HCT116 (cell line): Measurements from ENCODE around the gene SNX8.

Experiments
- EZH2 ChIP-seq: fragments of 200-600 bp; sonication (generic); IDR thresholded peaks from 2 replicates; pipeline ENCODE4 v1.6.1; 2017; ENCODE audit warnings: antibody characterized with exemption, mixed run types
- POLR2A ChIP-seq: IDR thresholded peaks from 2 replicates; pipeline ENCODE4 v1.7.0; 2011; ENCODE audit warnings: borderline replicate concordance; ENCODE audit not compliant: insufficient read depth, insufficient read length; ENCODE audit errors: extremely low read depth
- SP1 ChIP-seq: IDR thresholded peaks from 2 replicates; pipeline ENCODE4 v1.6.1; 2012; ENCODE audit warnings: low read depth
- TF ChIP-seq, protein P1 (sequence below), 3 experiments: fragments of 200-600 bp in 1 of 3; sonication (generic) in 1 of 3; IDR thresholded peaks in 2 of 3; conservative IDR thresholded peaks in 1 of 3; 2 replicates each; pipeline ENCODE4 v1.5.1; 2012 to 2017; ENCODE audit warnings: low read depth in 2 of 3, low read length in 2 of 3, antibody characterized with exemption in 1 of 3, borderline replicate concordance in 1 of 3, control low read depth in 1 of 3, mild to moderate bottlenecking in 1 of 3, mixed read lengths in 1 of 3, mixed run types in 1 of 3, moderate library complexity in 1 of 3; ENCODE audit not compliant: insufficient read depth in 1 of 3

DNA sequence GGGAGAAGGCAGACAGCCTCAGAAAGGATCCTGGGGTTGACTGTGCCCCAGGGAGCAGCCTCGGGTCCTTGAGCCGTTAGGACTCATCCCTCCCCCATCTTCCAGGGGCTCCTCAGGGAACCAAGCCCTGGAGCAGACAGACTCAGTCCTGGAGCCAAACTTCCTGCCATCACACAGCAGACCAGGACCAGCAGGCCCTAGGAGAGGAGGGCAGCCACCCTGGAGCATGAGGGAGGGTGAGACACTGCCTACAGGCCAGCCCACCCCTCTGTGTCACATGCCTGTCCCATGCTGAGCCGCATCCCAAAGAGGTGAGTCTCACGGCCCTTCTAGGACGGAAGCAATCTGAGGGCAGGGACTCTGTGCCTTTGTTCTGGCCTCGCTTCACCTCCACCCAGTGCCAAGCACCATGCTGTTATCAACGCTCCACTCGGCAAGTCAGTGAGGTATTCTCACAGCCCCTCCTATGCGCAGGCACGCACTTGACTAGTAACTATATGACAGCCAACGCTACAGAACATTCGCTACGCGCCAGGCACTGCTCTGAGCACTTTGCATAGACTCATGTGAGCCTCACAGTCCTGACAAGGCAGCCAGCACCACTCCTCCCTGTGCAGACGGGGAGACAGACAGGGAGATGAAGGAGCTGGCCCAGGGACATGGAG, 100.6 kb downstream of the SNX8 start:
- TF ChIP-seq, protein P1, sequence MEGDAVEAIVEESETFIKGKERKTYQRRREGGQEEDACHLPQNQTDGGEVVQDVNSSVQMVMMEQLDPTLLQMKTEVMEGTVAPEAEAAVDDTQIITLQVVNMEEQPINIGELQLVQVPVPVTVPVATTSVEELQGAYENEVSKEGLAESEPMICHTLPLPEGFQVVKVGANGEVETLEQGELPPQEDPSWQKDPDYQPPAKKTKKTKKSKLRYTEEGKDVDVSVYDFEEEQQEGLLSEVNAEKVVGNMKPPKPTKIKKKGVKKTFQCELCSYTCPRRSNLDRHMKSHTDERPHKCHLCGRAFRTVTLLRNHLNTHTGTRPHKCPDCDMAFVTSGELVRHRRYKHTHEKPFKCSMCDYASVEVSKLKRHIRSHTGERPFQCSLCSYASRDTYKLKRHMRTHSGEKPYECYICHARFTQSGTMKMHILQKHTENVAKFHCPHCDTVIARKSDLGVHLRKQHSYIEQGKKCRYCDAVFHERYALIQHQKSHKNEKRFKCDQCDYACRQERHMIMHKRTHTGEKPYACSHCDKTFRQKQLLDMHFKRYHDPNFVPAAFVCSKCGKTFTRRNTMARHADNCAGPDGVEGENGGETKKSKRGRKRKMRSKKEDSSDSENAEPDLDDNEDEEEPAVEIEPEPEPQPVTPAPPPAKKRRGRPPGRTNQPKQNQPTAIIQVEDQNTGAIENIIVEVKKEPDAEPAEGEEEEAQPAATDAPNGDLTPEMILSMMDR (IDR thresholded peaks at IDR 0.05 in 2 of 3, conservative IDR thresholded peaks at IDR 0.05 in 1 of 3; ENCODE audit: borderline replicate concordance in 1 of 3, insufficient read depth in 1 of 3, low read depth in 2 of 3, low read length in 2 of 3): no peak
- no peak for TF ChIP-seq SP1
- TF ChIP-seq EZH2: no peak
- TF ChIP-seq POLR2A: no peak
